Measurements from ENCODE around the gene ZC3HAV1L.

DNA sequence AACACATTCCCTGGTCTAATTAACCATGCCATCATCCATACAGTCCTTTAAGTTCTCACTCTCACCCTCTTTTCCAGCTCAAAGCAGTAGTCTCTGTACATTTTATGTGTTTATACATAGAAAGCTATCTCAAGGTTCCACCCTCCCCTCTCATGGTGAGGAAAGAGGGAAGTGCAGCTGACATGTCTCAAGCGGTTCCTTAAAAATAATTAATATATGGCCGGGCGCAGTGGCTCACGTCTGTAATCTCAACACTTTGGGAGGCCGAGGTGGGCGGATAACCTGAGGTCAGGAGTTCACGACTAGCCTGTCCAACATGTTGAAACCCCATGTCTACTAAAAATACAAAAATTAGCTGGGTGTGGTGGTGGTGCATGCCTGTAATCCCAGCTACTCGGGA is 37.0 kb upstream of the ZC3HAV1L start:
- TF ChIP-seq, protein P1, sequence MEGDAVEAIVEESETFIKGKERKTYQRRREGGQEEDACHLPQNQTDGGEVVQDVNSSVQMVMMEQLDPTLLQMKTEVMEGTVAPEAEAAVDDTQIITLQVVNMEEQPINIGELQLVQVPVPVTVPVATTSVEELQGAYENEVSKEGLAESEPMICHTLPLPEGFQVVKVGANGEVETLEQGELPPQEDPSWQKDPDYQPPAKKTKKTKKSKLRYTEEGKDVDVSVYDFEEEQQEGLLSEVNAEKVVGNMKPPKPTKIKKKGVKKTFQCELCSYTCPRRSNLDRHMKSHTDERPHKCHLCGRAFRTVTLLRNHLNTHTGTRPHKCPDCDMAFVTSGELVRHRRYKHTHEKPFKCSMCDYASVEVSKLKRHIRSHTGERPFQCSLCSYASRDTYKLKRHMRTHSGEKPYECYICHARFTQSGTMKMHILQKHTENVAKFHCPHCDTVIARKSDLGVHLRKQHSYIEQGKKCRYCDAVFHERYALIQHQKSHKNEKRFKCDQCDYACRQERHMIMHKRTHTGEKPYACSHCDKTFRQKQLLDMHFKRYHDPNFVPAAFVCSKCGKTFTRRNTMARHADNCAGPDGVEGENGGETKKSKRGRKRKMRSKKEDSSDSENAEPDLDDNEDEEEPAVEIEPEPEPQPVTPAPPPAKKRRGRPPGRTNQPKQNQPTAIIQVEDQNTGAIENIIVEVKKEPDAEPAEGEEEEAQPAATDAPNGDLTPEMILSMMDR (IDR thresholded peaks at IDR 0.05; ENCODE audit: insufficient read depth, low read length): no peak
- TF ChIP-seq POLR2AphosphoS5 (IDR thresholded peaks at IDR 0.05; ENCODE audit: low read depth) (no peak), GABPA (IDR thresholded peaks at IDR 0.05; ENCODE audit: low read depth) (no peak), REST (IDR thresholded peaks at IDR 0.05; ENCODE audit: insufficient replicate concordance, low read depth) (no peak), SPI1 (IDR thresholded peaks at IDR 0.05; ENCODE audit: borderline replicate concordance, low read depth) (peak; percentile 72)

Data from HL-60 (cell line).